KMS-11 (cell line): ENCODE measurements around the gene TOMM7.

Experiments
- H2AFZ ChIP-seq: fragments of 200-600 bp; sonication (generic); 2 replicates; pipeline ENCODE4 v1.6.1; 2016; ENCODE audit warnings: antibody characterized with exemption, mixed run types, low read depth
- H3K27ac ChIP-seq: fragments of 200-600 bp; sonication (generic); 2 replicates; pipeline ENCODE4 v1.6.1; 2016; ENCODE audit warnings: mild to moderate bottlenecking, mixed run types
- H3K27me3 ChIP-seq: fragments of 200-600 bp; sonication (generic); 2 replicates; pipeline ENCODE4 v1.6.1; 2017; ENCODE audit warnings: mild to moderate bottlenecking, low read depth, mixed run types, moderate library complexity; ENCODE audit not compliant: insufficient read depth
- H3K36me3 ChIP-seq: fragments of 200-600 bp; sonication (generic); 2 replicates; pipeline ENCODE4 v1.6.1; 2017; ENCODE audit warnings: mild to moderate bottlenecking, mixed run types; ENCODE audit not compliant: insufficient read depth
- H3K4me1 ChIP-seq: fragments of 200-600 bp; sonication (generic); 2 replicates; pipeline ENCODE4 v1.6.1; 2016; ENCODE audit warnings: mild to moderate bottlenecking, low read depth, mixed run types; ENCODE audit not compliant: poor library complexity, severe bottlenecking
- H3K4me2 ChIP-seq: fragments of 200-600 bp; sonication (generic); 2 replicates; pipeline ENCODE4 v1.7.0; 2016; ENCODE audit warnings: mild to moderate bottlenecking, mixed run types
- H3K4me3 ChIP-seq: fragments of 200-600 bp; sonication (generic); IDR thresholded peaks from 2 replicates; pipeline ENCODE4 v1.6.1; 2017; ENCODE audit warnings: low read depth, low read length, mixed read lengths; ENCODE audit not compliant: insufficient read depth
- H3K79me2 ChIP-seq: fragments of 200-600 bp; sonication (generic); 2 replicates; pipeline ENCODE4 v1.6.1; 2016; ENCODE audit warnings: low read depth, mixed run types; ENCODE audit not compliant: insufficient read depth
- H3K9ac ChIP-seq: fragments of 200-600 bp; sonication (generic); 2 replicates; pipeline ENCODE4 v1.6.1; 2016; ENCODE audit warnings: mild to moderate bottlenecking, mixed run types
- H4K20me1 ChIP-seq: fragments of 200-600 bp; sonication (generic); 2 replicates; pipeline ENCODE4 v1.6.1; 2016; ENCODE audit warnings: mild to moderate bottlenecking, mixed run types; ENCODE audit not compliant: insufficient read depth
- CTCF ChIP-seq: fragments of 200-600 bp; sonication (generic); conservative IDR thresholded peaks from 2 replicates; pipeline ENCODE4 v1.6.1; 2017; ENCODE audit warnings: low read depth, mild to moderate bottlenecking, antibody characterized with exemption, low read length, moderate library complexity, mixed read lengths

The TOMM7 gene

GRCh38 chr7:22867589-22867988 lies 44.9 kb upstream of the TOMM7 start:
- H4K20me1 ChIP-seq, result no peaks in the 10 kb centered on the region
- H3K36me3 ChIP-seq, result no peaks in the 10 kb centered on the region
- H3K4me2 ChIP-seq, result no peak overlapping the region
- H3K9ac ChIP-seq, result no peak overlapping the region
- H2AFZ ChIP-seq, result no peak overlapping the region
- H3K27ac ChIP-seq, result no peak overlapping the region
- TF ChIP-seq CTCF, result no peak
- no peaks in the 10 kb centered on the region for H3K79me2 ChIP-seq
- H3K27me3 ChIP-seq, result no peaks in the 10 kb centered on the region
- H3K4me3 ChIP-seq, result no peak overlapping the region
- peaks cover 4% of the 10 kb centered on the region for H3K4me1 ChIP-seq

DNA sequence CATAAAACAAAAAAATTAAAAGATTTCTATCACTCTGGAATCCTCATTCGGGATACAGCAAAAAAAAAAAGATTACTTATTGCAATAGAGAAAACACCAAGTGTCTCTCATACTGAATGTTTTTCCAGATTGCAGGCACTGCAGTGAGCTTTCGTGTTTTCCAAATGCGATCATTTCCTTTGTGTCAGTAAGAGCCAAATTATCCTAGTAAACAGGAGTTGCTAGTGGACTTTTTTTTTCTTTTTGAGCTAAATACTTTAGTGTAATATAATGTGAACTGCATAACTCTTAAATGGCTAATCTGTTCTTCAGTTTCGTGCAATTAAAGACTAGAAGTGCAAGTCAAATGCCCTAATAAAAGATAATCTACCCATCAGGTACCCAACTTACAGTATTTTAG lies 44.4 kb upstream of the TOMM7 start:
- no peaks in the 10 kb centered on the region for H3K79me2 ChIP-seq
- no peak for TF ChIP-seq CTCF
- H3K4me3 ChIP-seq, result no peak overlapping the region
- no peak overlapping the region for H3K4me2 ChIP-seq
- H3K27ac ChIP-seq, result no peak overlapping the region
- no peaks in the 10 kb centered on the region for H4K20me1 ChIP-seq
- H3K27me3 ChIP-seq, result no peaks in the 10 kb centered on the region
- H3K9ac ChIP-seq, result no peak overlapping the region
- no peaks in the 10 kb centered on the region for H3K36me3 ChIP-seq
- no peaks in the 10 kb centered on the region for H3K4me1 ChIP-seq
- H2AFZ ChIP-seq, result no peak overlapping the region

DNA sequence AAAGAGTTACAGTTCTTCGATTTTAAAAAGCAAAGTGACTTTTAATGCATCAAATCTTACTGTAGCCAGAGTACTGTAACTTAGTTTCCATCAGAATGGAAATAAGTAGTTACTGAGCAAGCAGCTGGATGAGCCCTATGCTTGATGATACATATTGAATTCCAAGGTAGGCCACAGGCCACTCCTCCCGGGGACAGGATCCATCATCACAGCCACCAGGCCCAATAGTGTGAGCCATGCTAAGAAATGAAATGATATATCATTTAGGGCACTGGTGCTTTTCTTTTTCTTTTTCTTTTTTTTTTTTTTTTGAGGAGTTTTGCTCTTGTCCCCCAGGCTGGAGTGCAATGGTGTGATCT lies 42.9 kb upstream of the TOMM7 start:
- no peaks in the 10 kb centered on the region for H4K20me1 ChIP-seq
- no peaks in the 10 kb centered on the region for H3K36me3 ChIP-seq
- H3K4me3 ChIP-seq, result no peak overlapping the region
- H3K27me3 ChIP-seq, result no peaks in the 10 kb centered on the region
- H3K9ac ChIP-seq, result no peak overlapping the region
- no peak for TF ChIP-seq CTCF
- H2AFZ ChIP-seq, result no peak overlapping the region
- H3K79me2 ChIP-seq, result no peaks in the 10 kb centered on the region; the same call in 1 of the 2 replicates
- no peaks in the 10 kb centered on the region for H3K4me1 ChIP-seq
- no peak overlapping the region for H3K4me2 ChIP-seq
- H3K27ac ChIP-seq, result no peak overlapping the region

GRCh38 chr7:22864855-22865601 lies 42.4 kb upstream of the TOMM7 start:
- H3K27ac ChIP-seq, result no peak overlapping the region
- H3K4me3 ChIP-seq, result no peak overlapping the region
- TF ChIP-seq CTCF, result no peak
- no peaks in the 10 kb centered on the region for H3K4me1 ChIP-seq
- H3K4me2 ChIP-seq, result no peak overlapping the region
- no peaks in the 10 kb centered on the region for H3K36me3 ChIP-seq
- H3K79me2 ChIP-seq, result no peaks in the 10 kb centered on the region; the same call in 1 of the 2 replicates
- H4K20me1 ChIP-seq, result no peaks in the 10 kb centered on the region
- no peak overlapping the region for H3K9ac ChIP-seq
- no peak overlapping the region for H2AFZ ChIP-seq
- H3K27me3 ChIP-seq, result no peaks in the 10 kb centered on the region
